Neural progenitor cell (in vitro differentiated cells): ENCODE results near the gene SLC7A6.

Source experiments
- EZH2phosphoT487 ChIP-seq: fragments of 200-600 bp; sonication (generic); IDR thresholded peaks from 2 replicates; pipeline ENCODE4 v1.6.1; 2017; ENCODE audit warnings: antibody characterized with exemption
- TF ChIP-seq, protein P1 (sequence below): fragments of 200-600 bp; sonication (generic); IDR thresholded peaks from 2 replicates; pipeline ENCODE4 v1.5.1; 2017; ENCODE audit warnings: antibody characterized with exemption, mild to moderate bottlenecking

GRCh38 chr16:68250951-68251350 is 13.4 kb upstream of the SLC7A6 start:
- TF ChIP-seq, protein P1, sequence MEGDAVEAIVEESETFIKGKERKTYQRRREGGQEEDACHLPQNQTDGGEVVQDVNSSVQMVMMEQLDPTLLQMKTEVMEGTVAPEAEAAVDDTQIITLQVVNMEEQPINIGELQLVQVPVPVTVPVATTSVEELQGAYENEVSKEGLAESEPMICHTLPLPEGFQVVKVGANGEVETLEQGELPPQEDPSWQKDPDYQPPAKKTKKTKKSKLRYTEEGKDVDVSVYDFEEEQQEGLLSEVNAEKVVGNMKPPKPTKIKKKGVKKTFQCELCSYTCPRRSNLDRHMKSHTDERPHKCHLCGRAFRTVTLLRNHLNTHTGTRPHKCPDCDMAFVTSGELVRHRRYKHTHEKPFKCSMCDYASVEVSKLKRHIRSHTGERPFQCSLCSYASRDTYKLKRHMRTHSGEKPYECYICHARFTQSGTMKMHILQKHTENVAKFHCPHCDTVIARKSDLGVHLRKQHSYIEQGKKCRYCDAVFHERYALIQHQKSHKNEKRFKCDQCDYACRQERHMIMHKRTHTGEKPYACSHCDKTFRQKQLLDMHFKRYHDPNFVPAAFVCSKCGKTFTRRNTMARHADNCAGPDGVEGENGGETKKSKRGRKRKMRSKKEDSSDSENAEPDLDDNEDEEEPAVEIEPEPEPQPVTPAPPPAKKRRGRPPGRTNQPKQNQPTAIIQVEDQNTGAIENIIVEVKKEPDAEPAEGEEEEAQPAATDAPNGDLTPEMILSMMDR: no peak
- no peak for TF ChIP-seq EZH2phosphoT487
